ENCODE measurements around the gene TGM2.

GRCh38 chr20:38196592-38196991, 31.5 kb upstream of the TGM2 start:
- TF ChIP-seq CTCF (IDR thresholded peaks at IDR 0.05) (no peak), POLR2AphosphoS5 (IDR thresholded peaks at IDR 0.05; ENCODE audit: low read depth, low read length) (no peak), SIN3A (IDR thresholded peaks at IDR 0.05; ENCODE audit: borderline replicate concordance, insufficient read depth, low read depth, low read length) (no peak), TCF7L2 (IDR thresholded peaks at IDR 0.05; ENCODE audit: low read depth, low read length) (no peak)
- TF ChIP-seq, protein P1, sequence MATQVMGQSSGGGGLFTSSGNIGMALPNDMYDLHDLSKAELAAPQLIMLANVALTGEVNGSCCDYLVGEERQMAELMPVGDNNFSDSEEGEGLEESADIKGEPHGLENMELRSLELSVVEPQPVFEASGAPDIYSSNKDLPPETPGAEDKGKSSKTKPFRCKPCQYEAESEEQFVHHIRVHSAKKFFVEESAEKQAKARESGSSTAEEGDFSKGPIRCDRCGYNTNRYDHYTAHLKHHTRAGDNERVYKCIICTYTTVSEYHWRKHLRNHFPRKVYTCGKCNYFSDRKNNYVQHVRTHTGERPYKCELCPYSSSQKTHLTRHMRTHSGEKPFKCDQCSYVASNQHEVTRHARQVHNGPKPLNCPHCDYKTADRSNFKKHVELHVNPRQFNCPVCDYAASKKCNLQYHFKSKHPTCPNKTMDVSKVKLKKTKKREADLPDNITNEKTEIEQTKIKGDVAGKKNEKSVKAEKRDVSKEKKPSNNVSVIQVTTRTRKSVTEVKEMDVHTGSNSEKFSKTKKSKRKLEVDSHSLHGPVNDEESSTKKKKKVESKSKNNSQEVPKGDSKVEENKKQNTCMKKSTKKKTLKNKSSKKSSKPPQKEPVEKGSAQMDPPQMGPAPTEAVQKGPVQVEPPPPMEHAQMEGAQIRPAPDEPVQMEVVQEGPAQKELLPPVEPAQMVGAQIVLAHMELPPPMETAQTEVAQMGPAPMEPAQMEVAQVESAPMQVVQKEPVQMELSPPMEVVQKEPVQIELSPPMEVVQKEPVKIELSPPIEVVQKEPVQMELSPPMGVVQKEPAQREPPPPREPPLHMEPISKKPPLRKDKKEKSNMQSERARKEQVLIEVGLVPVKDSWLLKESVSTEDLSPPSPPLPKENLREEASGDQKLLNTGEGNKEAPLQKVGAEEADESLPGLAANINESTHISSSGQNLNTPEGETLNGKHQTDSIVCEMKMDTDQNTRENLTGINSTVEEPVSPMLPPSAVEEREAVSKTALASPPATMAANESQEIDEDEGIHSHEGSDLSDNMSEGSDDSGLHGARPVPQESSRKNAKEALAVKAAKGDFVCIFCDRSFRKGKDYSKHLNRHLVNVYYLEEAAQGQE (IDR thresholded peaks at IDR 0.05; ENCODE audit: insufficient read depth in 1 of 2, low read depth in 2 of 2, low read length in 1 of 2): no peak
